ENCODE measurements around the gene TARBP2.

TARBP2 gene

DNA sequence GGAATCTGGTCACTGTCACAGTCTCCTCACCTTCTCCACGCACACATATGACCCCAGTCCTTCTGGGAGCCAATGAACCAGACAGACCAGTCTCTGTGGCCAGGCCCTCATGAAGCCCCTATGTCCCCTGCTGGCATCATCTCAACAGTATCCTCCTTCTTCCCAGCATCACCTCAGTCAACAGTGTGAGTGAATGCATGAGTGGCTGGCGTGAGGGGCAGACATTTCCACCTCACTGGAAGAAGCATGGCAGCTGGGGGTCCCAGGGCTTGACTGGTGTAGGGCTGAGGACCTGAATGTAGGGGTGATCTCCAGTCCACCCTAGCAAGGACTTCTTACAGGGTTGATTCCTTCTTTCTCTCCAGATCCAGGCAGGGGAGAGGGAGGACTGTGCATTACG is 3.6 kb upstream of the TARBP2 start:
- DNase-seq = no peak

DNA sequence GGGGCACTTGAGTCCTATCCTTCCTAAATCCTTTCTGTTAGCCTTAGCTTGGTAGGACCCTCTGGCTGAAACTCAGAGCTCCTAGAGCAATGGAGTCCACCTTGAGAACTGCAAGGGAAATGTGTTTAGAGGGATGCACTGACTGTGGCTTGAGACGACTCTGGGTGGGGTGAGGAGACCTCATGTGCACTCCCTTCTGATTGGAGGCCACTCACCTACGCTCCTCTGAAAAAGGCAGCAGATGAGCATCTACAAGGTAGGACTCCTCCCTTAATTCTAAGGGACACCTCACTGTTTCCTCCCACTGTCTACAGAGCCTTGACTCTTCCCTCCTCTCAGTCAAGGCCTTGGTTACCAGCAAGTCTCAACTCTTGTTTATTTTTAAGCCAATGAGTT is 2.9 kb upstream of the TARBP2 start:
- DNase-seq = no peak

DNA sequence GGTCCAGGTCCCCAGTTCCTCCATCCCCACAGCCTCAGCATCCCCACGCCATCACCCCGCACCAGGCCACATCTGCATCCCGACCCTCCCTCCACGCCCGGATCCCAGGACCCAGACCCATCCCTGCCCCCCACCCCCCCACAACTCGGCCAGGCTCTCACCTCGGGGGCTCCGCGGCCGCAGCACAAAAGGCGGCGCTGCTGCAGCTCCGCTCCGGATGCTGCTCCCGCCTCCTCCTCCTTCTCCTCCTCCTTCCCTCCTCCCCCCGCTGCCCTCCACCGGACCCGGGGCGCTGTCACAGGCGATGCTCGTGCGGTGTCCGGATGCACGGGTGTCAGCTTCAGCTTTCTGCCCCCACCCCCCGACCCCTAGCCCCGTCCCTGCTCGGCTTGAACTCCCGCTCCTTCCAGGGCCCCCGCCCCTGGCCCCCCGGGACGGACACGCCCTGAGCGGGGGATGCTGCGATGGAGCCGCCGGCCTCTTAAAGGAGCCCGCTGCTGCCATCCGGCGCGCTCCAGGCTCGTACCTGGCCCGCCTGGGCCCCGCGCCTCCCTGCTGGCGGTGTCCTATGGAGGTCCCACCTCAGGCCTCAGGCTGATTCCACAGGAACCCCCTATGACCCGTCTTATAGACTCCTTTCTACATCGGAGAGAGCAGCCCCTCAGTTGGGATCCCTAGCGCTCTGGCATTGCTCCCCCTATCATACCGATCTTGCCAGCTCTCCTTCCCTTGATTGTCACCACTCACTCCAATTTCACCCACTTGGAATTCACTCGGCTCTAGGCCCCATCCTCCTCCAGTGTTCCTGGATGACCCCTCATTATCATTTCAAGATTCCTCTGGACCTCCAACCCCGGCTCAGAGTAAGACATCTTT is 1.6 kb upstream of the TARBP2 start, which contains the start of gene MAP3K12:
Gene MAP3K12 (minus strand): TSS at position 193 of the 876 bp plus-strand sequence. CDS start 12,067 bp downstream, outside the sequence.
- peak; percentile 68 for DNase-seq

DNA sequence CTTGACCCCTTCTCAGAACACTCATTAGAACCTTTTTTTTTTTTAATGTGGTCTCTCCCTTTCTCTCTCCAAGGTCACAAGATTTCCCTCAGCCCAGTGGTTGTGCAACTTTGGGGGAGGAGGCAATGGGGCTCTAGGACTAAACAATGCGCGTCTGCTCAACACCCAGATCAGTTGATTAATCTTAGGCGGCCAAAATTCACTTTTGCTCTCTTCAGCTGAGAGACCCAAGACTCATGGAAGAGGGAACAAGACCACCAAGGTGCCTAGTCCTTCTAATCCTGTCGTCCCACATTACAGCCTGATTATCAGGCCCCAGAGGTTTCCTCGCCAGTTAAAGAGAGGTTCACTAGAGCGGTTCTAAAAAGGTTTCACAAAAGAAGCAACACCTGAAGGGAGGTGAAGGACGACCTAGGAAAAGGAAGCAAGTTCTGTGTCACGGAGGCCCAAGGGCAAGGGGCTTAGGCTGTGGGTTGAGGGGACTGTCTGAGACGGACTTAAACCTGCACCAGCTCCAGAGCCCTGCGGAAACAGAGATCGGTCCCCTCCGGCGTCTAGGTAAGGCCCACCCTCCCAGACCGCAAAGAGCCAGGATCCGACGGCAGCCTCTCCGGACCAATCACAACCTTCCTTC is 824 bp upstream of the TARBP2 start:
- DNase-seq = no peak

DNA sequence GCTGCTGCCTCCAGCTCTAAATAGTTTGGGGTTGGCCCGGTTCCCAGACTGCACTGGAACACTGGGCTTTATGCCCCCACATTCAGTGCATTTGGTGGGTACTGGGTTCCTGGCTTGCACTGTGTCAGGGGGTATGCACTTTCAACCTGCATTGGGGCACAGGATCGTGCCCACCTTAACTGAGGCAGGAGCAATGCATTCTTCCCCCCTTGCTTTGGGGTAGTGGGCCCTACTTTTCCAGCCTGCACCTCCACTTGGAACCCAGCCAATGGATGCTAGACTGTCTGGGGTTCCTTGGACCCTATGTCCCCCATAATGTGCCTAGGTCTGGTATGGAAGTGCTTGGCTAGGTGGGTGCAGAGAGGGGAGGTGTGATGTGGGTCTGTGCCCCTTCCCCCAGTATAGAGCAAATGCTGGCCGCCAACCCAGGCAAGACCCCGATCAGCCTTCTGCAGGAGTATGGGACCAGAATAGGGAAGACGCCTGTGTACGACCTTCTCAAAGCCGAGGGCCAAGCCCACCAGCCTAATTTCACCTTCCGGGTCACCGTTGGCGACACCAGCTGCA is 615 bp downstream of the TARBP2 start:
- DNase-seq = no peak

DNA sequence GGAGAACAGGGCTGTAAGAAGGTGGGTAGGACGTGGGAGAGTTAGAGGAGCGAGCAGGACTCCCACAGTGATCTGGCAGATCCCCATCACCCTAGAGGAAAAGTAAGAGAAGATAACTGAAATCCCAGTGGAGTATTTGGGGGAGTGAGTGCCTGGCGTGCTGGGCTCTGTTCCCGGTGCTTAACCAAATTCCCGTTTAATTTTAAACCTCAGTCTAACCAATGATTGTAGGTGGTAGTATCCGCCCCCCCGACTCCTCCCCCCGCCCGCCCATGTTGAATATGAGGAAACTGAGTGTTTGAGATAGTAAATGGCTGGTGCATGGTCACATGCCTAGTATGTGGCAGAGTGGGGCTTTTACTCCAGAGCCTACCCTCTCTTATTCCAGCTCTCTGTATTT is 1.2 kb downstream of the TARBP2 start:
- no peak for DNase-seq

DNA sequence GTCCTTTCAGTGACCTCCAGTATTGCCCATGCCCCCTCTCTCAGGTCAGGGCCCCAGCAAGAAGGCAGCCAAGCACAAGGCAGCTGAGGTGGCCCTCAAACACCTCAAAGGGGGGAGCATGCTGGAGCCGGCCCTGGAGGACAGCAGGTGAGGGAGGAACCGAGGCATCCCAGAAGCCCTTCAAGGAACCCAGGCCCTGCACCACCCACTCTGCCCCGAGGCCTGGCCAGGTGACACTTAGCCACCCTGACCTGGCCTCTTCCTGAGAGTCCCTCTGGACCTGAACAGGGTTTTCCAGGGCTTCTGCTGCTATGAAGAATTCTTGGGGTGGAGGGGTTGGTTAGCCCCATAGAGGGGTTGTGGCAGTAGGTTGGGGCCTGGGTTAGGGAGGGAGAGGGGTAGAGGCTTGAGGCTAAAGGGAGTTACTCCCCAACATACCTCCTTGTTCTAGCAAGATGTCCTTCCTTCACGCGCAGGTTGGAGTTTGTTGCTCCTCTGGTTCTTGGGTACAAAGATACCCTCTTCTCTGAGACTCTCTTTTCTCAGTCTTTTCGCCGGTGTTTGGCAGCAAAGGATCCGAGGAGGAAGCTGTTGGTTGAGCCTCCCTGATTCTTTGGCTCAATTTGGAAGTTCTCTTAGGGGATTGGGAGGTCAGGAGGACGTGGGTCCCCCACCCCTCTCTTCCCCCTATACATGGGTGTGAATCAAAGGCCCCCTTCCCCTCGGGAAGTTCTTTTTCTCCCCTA is 2.1 kb downstream of the TARBP2 start:
- DNase-seq = no peak

DNA sequence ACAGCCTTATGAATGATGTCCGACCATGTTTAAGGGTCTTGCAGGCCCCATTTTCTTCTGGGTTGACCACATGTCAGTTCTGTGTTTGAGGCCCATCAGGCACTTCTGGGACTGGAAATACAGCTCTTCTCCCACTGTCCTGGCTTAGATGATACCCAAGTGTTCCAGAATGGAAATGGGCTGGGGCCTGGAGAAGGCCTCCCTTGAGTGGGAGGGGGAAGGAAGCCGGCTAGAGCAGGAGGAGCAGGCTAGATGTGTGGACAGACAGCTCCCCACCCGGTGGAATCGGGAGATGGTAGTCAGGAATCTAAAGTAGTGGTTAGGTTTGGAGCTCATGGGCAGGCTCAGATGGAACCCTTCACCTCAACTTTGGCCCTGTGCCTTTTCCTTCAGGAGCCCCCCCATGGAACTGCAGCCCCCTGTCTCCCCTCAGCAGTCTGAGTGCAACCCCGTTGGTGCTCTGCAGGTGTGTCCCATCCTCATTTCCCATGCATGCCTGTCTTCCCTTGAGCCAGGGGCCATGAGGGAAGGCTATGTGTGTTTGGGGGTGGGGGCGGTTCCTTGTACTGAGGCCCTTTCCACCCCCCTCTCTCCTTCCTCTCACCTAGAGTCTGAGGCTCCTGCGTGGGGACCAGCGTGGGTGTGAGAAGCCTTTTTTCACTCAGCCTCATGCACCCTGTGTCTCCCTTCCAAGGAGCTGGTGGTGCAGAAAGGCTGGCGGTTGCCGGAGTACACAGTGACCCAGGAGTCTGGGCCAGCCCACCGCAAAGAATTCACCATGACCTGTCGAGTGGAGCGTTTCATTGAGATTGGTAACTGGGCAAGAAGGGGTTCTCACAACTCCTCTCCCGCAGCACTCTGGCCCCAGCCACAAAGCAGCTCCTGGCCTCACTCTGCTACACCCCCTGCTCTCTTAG is 3.2 kb downstream of the TARBP2 start:
- no peak for DNase-seq

DNA sequence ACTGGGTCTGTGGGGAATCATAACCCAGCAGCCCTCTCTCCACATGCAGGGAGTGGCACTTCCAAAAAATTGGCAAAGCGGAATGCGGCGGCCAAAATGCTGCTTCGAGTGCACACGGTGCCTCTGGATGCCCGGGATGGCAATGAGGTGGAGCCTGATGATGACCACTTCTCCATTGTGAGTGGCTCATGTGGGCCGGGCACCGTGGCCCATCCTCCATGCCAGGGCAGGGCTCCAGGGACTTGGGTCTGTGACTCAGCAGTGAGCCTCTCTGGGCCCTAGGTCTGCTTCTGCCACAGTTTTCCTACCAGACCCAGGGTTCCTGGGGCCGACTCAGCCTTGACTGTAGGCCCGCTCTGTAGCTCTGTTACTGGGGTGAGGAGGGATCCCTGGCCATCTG is 4.0 kb downstream of the TARBP2 start:
- DNase-seq = no peak

DNA sequence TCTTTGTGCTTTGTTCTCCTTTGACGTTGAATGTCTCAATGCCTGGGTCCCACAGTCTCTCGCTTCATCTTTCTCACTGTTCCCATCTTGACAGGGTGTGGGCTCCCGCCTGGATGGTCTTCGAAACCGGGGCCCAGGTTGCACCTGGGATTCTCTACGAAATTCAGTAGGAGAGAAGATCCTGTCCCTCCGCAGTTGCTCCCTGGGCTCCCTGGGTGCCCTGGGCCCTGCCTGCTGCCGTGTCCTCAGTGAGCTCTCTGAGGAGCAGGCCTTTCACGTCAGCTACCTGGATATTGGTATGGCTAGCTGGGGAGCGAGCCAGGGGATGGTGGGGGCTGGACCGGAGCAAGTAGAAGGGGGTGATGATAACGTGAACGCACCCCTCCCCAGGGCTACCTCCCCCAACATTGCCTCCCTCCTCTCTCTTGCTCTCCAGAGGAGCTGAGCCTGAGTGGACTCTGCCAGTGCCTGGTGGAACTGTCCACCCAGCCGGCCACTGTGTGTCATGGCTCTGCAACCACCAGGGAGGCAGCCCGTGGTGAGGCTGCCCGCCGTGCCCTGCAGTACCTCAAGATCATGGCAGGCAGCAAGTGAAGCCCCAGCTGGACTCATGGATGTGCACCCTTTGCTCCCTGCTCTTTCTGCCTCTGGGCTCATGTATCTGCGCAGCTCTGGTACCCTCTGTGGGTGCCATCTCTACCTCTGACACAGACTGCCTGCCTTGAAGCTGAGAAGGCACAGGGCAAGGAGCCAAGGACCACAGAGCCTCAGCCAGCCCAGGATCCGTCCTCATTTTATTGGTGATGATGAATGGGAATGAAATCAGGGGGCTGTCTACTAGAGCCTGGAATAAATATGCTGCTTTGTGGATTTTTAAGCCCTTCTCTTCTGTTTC is 4.7 kb downstream of the TARBP2 start:
- no peak for DNase-seq

DNA sequence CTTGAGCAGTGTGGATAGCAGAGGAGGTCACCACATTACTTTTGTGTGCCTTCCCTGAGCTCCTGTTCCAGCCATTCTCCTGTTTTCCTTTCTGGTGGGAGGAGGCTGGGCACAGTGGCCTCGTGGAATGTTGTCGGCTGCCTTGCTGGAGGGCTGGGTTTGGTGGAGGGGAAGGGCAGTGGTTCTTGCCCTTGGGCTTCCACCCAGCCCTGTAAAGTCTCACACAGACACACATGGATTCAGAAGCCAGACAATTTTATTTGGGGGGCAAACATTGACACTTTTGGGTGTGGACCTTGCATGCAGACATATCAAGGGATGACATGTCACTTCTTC is 5.3 kb downstream of the TARBP2 start:
- no peak for DNase-seq

DNA sequence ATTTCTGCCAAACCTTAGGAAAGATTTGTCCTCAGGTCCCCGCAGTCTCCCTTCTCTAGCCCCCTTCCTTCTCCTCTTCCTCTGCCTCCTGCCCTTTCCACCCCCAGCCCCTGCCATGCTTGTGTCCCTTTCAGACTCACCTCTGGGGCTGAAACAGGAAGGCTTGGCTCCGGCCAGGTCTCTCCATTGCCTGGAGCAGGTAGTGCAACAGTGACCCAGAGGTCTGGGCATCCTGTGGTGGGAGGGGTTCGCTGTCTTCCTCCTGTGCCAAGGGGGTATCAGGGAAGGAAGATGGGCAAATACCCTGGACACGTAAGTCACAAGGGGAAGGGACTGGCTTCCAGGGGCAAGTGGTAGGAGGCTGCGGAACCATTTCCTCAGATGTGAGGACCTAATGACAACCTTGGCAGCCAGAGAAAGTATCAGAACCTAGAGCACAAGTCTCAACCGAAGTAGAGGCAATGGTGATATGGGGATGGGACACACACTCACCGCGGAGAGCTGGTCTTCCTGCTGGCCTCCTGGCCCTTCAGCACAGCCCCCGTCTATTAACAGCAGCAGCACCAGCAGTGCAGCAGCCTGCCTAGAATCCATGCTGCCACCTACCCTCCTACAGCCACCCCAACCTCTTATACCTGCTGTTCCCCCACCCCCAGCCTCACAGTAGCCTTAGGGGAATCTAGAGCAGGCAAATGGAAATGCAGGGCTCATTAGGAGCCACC is 6.0 kb downstream of the TARBP2 start, which contains the start of gene NPFF:
Gene NPFF (minus strand): TSS at position 604 of the 722 bp plus-strand sequence. CDS start 10 bp downstream, at position 594.
- no peak for DNase-seq

DNA sequence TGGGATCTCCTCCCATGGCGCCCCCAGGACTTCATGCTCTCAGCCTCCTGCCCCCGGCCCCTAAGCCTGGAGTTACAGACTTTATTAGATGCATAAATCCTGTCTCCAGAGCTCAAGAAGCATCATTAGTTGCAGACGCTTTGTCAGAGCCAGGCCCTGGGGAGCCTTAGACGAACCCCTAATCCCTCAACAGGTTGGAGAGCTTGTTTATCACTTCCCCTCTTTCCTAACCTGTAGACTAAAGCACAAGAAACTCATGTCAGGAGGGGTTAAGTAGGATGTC is 6.5 kb downstream of the TARBP2 start:
- no peak for DNase-seq

DNA sequence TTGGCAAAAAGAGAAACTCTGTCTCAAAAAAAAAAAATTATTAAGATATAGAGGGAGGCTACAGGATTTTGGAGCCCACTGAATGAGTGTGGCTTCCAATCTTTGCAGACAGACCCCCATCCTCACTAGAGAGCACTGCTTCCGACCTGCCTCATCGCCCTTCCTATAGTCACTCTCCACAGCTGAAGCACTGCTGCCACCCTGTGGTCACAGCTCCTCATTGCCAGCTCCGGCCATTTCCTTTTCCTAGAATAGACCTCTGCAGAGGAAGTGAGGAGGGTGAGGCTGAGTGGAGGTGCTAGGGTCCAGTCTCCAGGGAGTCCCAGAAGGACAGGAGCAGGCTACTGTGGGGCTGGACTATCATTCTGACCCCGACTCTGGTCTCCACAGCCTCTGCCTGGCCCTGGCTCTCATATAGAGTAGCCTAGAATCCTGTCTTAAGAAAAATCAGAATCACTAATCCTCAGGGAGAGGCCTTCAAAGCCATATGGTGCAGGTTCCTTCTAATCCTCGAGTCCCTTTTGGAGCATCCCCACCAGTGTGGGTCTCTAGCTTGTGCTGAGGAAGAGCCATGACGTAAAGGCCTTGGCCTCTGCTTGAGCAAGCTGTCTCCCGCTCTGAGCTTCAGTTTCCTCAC is 7.6 kb downstream of the TARBP2 start:
- no peak for DNase-seq

DNA sequence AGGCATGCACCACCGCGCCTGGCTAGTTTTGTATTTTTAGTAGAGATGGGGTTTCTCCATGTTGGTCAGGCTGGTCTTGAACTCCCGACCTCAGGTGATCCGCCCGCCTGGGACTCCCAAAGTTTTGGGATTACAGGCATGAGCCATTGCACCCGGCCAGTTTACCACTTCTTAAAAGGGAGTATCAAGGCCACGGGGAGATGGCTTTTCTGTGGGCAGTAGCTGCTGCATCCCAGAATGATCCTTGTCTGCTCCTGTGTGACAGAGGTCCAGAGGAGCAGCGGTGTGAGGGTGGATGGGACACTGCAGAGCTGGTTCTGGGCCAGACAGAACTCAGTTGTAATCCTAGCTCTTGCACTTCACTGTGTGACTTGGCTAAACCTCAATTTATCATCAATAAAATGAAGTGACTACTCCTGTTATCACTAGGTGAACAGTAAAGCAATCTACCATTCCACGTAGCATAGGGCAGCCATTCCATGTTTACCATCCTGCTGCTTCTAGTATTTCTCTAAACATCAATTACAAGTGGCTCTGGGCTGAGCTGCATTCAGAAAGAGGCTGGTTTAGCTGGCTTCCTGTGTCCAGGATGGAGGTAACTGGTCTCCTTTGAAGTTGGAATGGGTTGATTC is 9.2 kb downstream of the TARBP2 start:
- DNase-seq = no peak

DNA sequence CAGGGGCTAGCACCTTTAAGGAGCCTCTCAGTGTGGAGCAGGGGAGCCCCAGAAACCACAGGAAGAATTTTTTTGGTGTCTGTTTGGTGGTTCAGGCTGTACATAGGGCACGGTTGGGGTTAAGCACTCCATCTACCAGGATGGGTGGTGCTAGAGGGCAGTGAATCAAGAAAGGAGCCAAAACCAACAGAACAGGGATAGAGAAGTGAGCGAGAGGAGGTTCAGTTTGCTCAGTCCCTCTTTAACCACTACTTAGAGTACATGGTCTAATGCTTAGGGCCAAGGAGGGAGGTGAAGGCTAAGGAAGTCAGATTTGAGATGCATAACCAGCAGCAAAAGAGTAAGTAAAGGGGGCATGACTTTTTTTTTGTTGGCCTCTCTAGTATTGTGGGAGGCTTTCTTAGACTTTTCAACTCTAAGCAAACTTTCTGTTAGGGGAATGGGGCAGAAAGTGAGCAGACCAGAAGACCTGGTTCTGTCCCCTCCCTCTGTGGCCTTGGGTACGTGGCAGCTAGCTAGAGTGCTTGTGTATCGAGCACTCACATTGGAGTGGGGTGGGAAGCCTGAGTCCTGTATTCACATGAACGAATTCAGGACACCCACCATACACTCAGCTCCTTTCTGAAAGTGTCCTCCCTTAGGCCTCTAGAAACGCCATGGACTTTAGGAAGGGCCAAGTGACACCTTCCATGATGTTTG is 12.8 kb downstream of the TARBP2 start:
- no peak for DNase-seq

DNA sequence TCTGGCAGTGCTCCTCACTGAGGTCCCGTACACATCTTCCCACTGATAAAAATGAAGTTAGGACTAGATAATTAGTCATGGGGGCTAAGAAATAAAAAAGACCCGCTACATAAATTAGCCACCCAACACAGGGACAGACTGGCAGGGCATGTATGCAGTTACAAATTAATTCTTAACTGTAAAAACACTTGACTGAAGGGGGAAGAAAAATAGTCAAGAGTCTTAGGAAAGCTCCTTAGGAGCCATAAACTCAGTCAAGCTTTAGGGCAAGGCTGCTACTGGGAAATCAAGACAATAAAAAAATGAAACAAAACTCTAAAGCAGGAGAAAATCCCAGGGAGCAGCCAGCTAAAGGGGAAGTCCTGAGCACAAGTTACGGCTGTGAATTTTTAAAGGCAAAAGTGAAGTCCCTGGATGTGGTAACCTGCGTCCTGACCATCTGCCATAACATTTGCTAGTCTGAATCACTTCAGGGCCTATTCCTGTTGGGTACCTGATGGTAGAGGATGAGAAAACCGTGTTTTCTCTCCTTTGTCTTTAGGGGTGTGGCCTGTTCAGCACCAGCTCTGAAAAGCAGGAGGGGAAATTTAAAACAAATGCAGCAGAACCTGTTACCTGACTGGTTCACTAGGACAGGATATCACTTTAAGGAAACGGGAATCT is 13.7 kb downstream of the TARBP2 start:
- no peak for DNase-seq

DNA sequence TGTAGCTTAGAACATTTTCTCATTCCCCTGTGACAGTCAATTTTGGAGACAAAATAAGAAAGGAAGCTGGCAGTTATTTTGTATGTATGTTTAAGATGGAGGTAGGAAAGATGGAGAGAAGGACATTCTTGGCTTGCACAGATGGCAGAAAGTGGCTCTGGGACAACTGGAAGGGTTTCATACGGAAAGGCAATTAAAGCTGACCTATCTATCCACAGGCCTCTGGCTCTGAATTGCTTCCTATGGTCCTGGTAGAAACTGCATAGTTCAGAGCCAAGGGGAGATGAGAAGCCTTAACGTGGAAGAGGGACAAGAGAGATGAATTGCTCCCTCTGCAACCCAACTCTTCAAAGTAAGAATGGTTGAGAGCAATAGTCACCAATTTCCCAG is 14.2 kb downstream of the TARBP2 start:
- no peak for DNase-seq

All from NCI-H510A (cell line).